ENCODE data around the gene UBE2E1. TPM values are rescaled to one million over a fixed set of nuclear protein-coding genes. Genes with fewer than 3 reads are reported as not detected.
"Not testable (repeated sequence)": the region's sequence is repeated elsewhere in the genome, so short reads cannot be mapped to it uniquely, and the experiment has no call there.

The UBE2E1 gene
- total RNA-seq, 1 donor from 2014 or later = 103 TPM

DNA sequence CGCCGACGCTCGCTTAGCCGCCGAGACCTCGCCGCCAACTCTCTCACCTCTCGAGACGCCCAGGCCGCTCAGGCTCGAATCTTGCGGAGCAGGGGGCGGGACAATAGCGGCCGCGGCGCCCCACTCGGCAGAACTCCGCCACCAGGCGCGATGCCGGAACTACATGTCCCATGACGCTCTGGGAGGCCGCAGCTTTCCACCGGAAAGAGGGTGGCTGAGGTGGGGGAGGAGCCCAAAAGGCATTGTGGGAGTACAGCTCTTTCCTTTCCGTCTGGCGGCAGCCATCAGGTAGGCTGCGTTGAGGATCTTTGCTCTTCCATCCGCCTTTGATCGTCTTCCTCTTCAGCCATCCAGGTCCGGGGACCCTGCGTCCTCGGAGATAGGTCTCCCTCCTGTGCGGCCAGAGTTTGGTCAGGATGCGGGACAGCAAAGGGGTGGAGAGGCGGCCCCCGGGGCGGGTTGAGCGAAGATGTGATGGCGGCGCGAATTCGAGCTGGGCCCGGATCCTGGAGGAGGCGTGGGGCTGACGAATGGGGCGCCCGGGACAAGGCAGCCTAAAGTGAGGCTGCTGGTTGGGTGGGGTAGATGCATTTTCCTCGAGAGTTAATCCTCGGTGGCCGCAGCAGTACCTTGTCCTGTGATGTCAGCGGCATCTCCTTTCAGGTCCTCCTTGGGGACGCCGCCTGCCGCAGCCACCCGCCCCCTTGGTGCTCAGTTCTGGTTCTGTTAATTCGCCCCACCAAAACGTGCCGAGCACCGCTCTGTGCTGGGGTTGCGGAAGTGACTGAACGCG lies 111.3 kb downstream of the UBE2E1 start, which contains the start of the genes NKIRAS1 and RPL15:
Gene NKIRAS1, minus strand, starts transcription at position 105 of the 793 bp plus-strand sequence. CDS start 6,086 bp downstream, outside the sequence.
Gene RPL15, plus strand, starts transcription at position 247 of the 793 bp plus-strand sequence. CDS start 728 bp downstream, outside the sequence.
- no peaks in the 10 kb centered on the region for H3K9me3 Mint-ChIP-seq (ENCODE audit: low read depth)
- TF ChIP-seq, protein P1, sequence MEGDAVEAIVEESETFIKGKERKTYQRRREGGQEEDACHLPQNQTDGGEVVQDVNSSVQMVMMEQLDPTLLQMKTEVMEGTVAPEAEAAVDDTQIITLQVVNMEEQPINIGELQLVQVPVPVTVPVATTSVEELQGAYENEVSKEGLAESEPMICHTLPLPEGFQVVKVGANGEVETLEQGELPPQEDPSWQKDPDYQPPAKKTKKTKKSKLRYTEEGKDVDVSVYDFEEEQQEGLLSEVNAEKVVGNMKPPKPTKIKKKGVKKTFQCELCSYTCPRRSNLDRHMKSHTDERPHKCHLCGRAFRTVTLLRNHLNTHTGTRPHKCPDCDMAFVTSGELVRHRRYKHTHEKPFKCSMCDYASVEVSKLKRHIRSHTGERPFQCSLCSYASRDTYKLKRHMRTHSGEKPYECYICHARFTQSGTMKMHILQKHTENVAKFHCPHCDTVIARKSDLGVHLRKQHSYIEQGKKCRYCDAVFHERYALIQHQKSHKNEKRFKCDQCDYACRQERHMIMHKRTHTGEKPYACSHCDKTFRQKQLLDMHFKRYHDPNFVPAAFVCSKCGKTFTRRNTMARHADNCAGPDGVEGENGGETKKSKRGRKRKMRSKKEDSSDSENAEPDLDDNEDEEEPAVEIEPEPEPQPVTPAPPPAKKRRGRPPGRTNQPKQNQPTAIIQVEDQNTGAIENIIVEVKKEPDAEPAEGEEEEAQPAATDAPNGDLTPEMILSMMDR (IDR thresholded peaks at IDR 0.05) = peak; percentile 73
- H3K4me1 Mint-ChIP-seq (ENCODE audit: low read depth) = peaks cover 56% of the 10 kb centered on the region
- H3K27ac Mint-ChIP-seq (ENCODE audit: unreplicated experiment) = peak within 1 kb of the TSS; percentile 80
- H3K27me3 Mint-ChIP-seq (ENCODE audit: low read depth) = no peaks in the 10 kb centered on the region
- H3K4me3 Mint-ChIP-seq (ENCODE audit: unreplicated experiment) = peak within 1 kb of the TSS; percentile 99
- H3K36me3 Mint-ChIP-seq (ENCODE audit: low read depth) = peaks cover 26% of the 10 kb centered on the region
- DNase-seq (ENCODE audit: low spot score) = peak; percentile 98

DNA sequence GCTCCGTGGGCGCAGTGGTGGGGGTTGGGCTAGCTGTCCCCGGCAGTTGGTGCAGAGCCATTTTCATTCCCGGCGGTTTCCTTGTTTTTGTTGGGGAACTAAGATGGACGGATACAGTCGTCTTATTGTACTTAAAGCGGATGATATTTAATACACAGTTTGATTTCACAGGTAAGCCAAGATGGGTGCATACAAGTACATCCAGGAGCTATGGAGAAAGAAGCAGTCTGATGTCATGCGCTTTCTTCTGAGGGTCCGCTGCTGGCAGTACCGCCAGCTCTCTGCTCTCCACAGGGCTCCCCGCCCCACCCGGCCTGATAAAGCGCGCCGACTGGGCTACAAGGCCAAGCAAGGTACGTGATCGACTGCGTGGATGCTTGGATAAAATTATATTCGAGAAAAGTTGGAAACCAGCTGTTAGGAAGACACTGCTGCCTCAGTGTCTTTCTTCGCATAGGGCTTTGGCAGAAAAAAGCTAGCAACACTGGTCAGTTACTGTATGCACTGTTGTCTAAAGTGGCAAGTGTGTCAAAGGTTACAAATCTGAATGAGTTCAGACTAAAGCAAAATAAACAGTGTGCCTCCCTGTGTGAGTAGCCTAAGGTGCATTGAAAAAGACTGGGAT lies 112.0 kb downstream of the UBE2E1 start:
- not testable (repeated sequence) for DNase-seq (ENCODE audit: low spot score); H3K27me3 Mint-ChIP-seq (ENCODE audit: low read depth); H3K9me3 Mint-ChIP-seq (ENCODE audit: low read depth)
- Mint-ChIP-seq H3K27ac (ENCODE audit: unreplicated experiment) (peak overlapping the region; percentile 80), H3K36me3 (ENCODE audit: low read depth) (peaks cover 26% of the 10 kb centered on the region), H3K4me3 (ENCODE audit: unreplicated experiment) (peak overlapping the region; percentile 99), H3K4me1 (ENCODE audit: low read depth) (peaks cover 59% of the 10 kb centered on the region)

DNA sequence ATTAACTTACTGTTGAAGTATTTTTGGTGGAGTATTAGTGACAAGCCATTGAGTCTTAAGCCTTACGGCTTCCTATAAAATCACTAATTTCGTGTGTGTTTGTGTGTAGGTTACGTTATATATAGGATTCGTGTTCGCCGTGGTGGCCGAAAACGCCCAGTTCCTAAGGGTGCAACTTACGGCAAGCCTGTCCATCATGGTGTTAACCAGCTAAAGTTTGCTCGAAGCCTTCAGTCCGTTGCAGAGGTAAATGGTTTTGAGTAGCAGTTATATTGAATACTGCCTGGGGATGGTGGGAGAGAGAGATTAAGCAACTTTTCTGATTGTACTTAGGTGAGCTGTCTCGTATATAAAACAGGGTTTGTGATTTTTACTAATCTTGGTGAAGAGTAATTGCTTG lies 112.6 kb downstream of the UBE2E1 start:
- H3K27me3 Mint-ChIP-seq (ENCODE audit: low read depth); DNase-seq (ENCODE audit: low spot score); H3K9me3 Mint-ChIP-seq (ENCODE audit: low read depth): not testable (repeated sequence)
- peak overlapping the region; percentile 99 for H3K4me3 Mint-ChIP-seq (ENCODE audit: unreplicated experiment)
- peaks cover 64% of the 10 kb centered on the region for H3K4me1 Mint-ChIP-seq (ENCODE audit: low read depth)
- peaks cover 26% of the 10 kb centered on the region for H3K36me3 Mint-ChIP-seq (ENCODE audit: low read depth)
- peak overlapping the region; percentile 80 for H3K27ac Mint-ChIP-seq (ENCODE audit: unreplicated experiment)

DNA sequence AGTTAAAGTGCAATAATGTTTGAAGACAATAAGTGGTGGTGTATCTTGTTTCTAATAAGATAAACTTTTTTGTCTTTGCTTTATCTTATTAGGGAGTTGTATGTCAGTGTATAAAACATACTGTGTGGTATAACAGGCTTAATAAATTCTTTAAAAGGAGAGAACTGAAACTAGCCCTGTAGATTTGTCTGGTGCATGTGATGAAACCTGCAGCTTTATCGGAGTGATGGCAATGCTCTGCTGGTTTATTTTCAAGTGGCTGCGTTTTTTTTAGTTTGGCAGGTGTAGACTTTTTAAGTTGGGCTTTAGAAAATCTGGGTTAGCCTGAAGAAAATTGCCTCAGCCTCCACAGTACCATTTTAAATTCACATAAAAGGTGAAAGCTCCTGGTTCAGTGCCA lies 113.9 kb downstream of the UBE2E1 start:
- DNase-seq (ENCODE audit: low spot score) = no peak
- Mint-ChIP-seq H3K9me3 (ENCODE audit: low read depth) (no peaks in the 10 kb centered on the region), H3K27me3 (ENCODE audit: low read depth) (no peaks in the 10 kb centered on the region), H3K4me3 (ENCODE audit: unreplicated experiment) (no peak overlapping the region), H3K4me1 (ENCODE audit: low read depth) (peaks cover 69% of the 10 kb centered on the region), H3K36me3 (ENCODE audit: low read depth) (peaks cover 26% of the 10 kb centered on the region), H3K27ac (ENCODE audit: unreplicated experiment) (peak overlapping the region; percentile 50)
- TF ChIP-seq, protein P1 (IDR thresholded peaks at IDR 0.05) = no peak

DNA sequence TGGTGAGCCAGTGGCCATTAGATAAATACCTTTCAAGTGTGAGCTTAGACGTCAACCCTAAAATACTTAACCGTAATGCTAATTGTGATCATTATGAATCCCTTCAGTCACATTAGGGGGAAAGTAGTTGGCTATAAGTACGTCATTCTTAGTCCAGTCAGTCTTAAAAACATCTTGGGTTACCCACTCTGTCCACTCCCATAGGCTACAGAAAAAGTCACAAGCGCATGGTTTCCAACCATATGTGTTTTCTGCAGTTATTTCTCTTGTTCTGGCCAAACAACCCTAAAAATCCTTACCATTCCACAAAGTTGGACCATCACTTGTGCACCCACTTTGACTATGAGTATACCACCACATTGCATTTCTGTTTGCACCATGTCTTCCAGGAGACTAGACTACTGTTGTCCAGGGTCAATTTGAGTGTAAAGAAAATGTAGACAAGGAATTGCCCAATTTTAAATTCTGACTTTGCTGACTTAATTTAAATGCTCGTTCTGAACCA lies 114.4 kb downstream of the UBE2E1 start:
- TF ChIP-seq, protein P1 (IDR thresholded peaks at IDR 0.05) = no peak
- no peaks in the 10 kb centered on the region for H3K9me3 Mint-ChIP-seq (ENCODE audit: low read depth)
- no peak overlapping the region for H3K4me3 Mint-ChIP-seq (ENCODE audit: unreplicated experiment)
- no peak for DNase-seq (ENCODE audit: low spot score)
- H3K4me1 Mint-ChIP-seq (ENCODE audit: low read depth) = peaks cover 66% of the 10 kb centered on the region
- H3K27ac Mint-ChIP-seq (ENCODE audit: unreplicated experiment) = peak overlapping the region; percentile 50
- peaks cover 26% of the 10 kb centered on the region for H3K36me3 Mint-ChIP-seq (ENCODE audit: low read depth)
- no peaks in the 10 kb centered on the region for H3K27me3 Mint-ChIP-seq (ENCODE audit: low read depth)

DNA sequence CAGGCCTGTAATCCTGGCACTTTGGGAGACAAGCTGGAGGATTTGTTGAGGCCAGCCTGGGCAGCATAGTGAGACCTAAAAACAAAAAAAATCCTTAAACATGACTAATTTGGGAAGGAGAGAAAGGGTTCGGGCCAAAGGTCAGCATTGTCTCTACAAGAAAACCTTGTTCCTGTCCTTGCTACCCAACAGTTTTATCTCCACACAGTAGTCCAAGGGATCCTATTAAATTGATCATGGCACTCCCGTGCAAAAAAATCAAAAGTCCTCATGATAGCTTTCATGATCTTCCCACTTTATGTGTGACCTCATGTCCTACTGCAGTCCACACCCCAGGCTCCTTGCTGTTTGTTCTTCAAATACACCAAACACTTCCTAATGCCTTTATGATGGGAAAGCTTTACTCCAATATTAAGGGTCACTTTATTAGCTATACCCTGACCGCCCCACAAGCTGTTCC lies 115.3 kb downstream of the UBE2E1 start:
- no peak for DNase-seq (ENCODE audit: low spot score)
- TF ChIP-seq, protein P1 (IDR thresholded peaks at IDR 0.05) = no peak
- Mint-ChIP-seq H3K27ac (ENCODE audit: unreplicated experiment) (no peak overlapping the region), H3K27me3 (ENCODE audit: low read depth) (no peaks in the 10 kb centered on the region), H3K9me3 (ENCODE audit: low read depth) (no peaks in the 10 kb centered on the region), H3K4me1 (ENCODE audit: low read depth) (peaks cover 57% of the 10 kb centered on the region), H3K4me3 (ENCODE audit: unreplicated experiment) (no peak overlapping the region), H3K36me3 (ENCODE audit: low read depth) (peaks cover 26% of the 10 kb centered on the region)

Measured in chondrocyte (in vitro differentiated cells).